GM12891 (cell line): Measurements from ENCODE around the gene ABHD14A.

Experiments
- POLR2A ChIP-seq: IDR thresholded peaks from 2 replicates; pipeline ENCODE4 v1.6.1; 2011; ENCODE audit warnings: low read depth, low read length, control low read depth
- POLR2AphosphoS5 ChIP-seq: IDR thresholded peaks from 2 replicates; pipeline ENCODE4 v1.6.1; 2011; ENCODE audit warnings: low read depth, low read length, control low read depth

DNA sequence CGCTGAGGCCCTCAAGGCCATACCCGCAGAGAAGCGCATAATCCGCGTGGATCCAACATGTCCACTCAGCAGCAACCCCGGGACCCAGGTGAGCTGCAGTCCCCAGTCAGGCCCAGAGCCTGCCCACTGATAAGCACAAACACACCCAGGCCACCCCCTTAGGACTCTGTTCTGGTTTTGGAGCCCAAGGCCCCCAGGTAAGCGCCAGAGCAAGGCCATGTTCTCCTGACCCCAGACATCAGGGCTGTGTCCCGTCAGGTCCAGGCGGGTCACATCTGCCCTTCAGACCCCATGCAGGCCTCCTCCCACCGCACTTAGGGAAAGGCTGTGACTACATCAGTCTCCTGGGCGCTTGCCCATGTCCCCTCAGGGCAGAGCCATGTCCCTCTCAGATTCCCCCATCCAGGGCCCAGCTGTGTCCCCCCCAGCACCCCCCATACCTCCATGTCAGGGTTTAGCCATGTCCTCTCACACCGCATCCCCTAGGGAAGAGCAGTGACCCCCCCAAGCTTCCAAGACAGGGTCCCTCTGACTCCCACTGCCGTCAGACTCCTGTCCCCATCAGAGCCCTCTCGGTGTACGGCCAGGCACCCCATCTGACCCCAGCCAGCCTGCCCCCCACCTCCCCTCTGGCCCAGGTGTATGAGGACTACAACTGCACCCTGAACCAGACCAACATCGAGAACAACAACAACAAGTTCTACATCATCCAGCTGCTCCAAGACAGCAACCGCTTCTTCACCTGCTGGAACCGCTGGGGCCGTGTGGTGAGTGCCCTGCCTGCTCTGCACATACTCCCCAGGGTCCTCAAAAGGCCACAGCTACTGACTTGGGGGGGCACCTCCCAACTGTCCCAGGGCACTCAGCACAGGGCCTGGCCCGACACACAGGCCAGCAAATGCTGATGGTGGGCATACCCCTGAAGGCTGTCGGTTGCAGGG, 31.1 kb upstream of the ABHD14A start:
- TF ChIP-seq POLR2A: no peak
- no peak for TF ChIP-seq POLR2AphosphoS5
